GM21360 (cell line): ENCODE data around the gene SCEL.

Source experiments
- ATAC-seq: cut with Tn5 transposase; IDR thresholded peaks from one replicate; pipeline ENCODE4 v1.9.1; 2021; ENCODE audit warnings: mild to moderate bottlenecking, moderate library complexity; ENCODE audit not compliant: unreplicated experiment

Gene SCEL

GRCh38 chr13:77521595-77522367 lies 13.7 kb upstream of the SCEL start:
- ATAC-seq = no peak

- no peak for ATAC-seq
Observed at GRCh38 chr13:77522444-77522843, 13.1 kb upstream of the SCEL start.

GRCh38 chr13:77523386-77523785 lies 12.1 kb upstream of the SCEL start:
- no peak for ATAC-seq

GRCh38 chr13:77523834-77524728 lies 11.4 kb upstream of the SCEL start:
- no peak for ATAC-seq

GRCh38 chr13:77528414-77528813 lies 7.1 kb upstream of the SCEL start:
- ATAC-seq = no peak

GRCh38 chr13:77528834-77529500 lies 6.5 kb upstream of the SCEL start:
- ATAC-seq = peak; percentile 92

- ATAC-seq = no peak
Observed at GRCh38 chr13:77529501-77529840, 6.0 kb upstream of the SCEL start.

- no peak for ATAC-seq
Observed at GRCh38 chr13:77530875-77531274, 4.6 kb upstream of the SCEL start.

- ATAC-seq = no peak
Observed at GRCh38 chr13:77532983-77533382, 2.5 kb upstream of the SCEL start.

- ATAC-seq = peak; percentile 55
Observed at GRCh38 chr13:77533875-77534788, 1.4 kb upstream of the SCEL start.

- no peak for ATAC-seq
Observed at GRCh38 chr13:77536358-77536757, 852 bp downstream of the SCEL start.

- ATAC-seq = no peak
Observed at GRCh38 chr13:77537289-77537919, 1.9 kb downstream of the SCEL start.

- ATAC-seq = no peak
Observed at GRCh38 chr13:77543711-77544110, 8.2 kb downstream of the SCEL start.

- no peak for ATAC-seq
Observed at GRCh38 chr13:77544355-77544754, 8.8 kb downstream of the SCEL start.

GRCh38 chr13:77544758-77545338 lies 9.3 kb downstream of the SCEL start:
- ATAC-seq = peak; percentile 57

- no peak for ATAC-seq
Observed at GRCh38 chr13:77545626-77546412, 10.3 kb downstream of the SCEL start.

GRCh38 chr13:77548095-77548494 lies 12.6 kb downstream of the SCEL start:
- no peak for ATAC-seq

GRCh38 chr13:77548594-77548993 lies 13.1 kb downstream of the SCEL start:
- no peak for ATAC-seq

- no peak for ATAC-seq
Observed at GRCh38 chr13:77554069-77554468, 18.6 kb downstream of the SCEL start.
